ENCODE data around the gene PRKCZ. TPM values are rescaled to one million over a fixed set of nuclear protein-coding genes. Genes with fewer than 3 reads are reported as not detected.

PRKCZ gene
- total and polyA plus RNA-seq, 11 donors: 12.5 to 20.7 (median 16.5) TPM

DNA sequence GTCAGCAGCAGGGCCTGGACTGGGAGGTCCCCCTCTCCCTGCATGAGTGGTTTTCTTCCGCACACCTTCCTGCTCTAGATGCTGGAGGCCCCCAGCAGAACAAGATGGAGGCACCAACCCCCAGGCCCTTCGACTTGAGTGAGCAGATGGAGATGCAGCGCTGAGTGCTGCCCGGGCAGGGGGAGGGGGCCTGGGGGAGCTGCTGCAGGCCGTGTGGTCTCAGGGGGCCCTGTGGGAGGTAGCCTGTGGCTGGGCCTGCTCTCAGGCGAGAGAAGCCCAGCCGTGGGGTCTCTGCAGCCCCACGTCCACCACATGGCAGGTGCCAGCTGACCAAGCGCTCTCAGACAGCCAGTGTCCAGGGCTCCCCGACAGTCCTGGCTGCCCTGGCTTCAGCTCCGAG, 145.6 kb downstream of the PRKCZ start:
- Histone ChIP-seq H3K4me1 (peaks cover 0 to 67% (median 53%) of the 10 kb centered on the region in 12 donors), H3K36me3 (no peaks in the 10 kb centered on the region), H3K4me3 (peak overlapping the region in 2 of 12 donors; percentile 71 to 78), H3K27ac (peak overlapping the region; percentile 82 to 98 (median 95)), H3K27me3 (no peaks in the 10 kb centered on the region), H3K9me3 (no peaks in the 10 kb centered on the region)
- WGBS, 4 donors: 67 to 79% (median 76%) methylated on average over 4 to 11 of the region's 11 CpGs
- no peak for TF ChIP-seq POLR2A (IDR thresholded peaks at IDR 0.05)
- TF ChIP-seq, protein P1, sequence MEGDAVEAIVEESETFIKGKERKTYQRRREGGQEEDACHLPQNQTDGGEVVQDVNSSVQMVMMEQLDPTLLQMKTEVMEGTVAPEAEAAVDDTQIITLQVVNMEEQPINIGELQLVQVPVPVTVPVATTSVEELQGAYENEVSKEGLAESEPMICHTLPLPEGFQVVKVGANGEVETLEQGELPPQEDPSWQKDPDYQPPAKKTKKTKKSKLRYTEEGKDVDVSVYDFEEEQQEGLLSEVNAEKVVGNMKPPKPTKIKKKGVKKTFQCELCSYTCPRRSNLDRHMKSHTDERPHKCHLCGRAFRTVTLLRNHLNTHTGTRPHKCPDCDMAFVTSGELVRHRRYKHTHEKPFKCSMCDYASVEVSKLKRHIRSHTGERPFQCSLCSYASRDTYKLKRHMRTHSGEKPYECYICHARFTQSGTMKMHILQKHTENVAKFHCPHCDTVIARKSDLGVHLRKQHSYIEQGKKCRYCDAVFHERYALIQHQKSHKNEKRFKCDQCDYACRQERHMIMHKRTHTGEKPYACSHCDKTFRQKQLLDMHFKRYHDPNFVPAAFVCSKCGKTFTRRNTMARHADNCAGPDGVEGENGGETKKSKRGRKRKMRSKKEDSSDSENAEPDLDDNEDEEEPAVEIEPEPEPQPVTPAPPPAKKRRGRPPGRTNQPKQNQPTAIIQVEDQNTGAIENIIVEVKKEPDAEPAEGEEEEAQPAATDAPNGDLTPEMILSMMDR (IDR thresholded peaks at IDR 0.05): no peak
- DNase-seq (no peak), ATAC-seq (no peak)
- intact Hi-C loops (cut with DNase I): loop anchor here (1.0 to 10.0 kb wide), 10 partner anchors 37 to 1709 kb away; partner anchors contain the start of genes PANK4 (in 2 of the 10) and C1orf174 (in 1 of the 10)

DNA sequence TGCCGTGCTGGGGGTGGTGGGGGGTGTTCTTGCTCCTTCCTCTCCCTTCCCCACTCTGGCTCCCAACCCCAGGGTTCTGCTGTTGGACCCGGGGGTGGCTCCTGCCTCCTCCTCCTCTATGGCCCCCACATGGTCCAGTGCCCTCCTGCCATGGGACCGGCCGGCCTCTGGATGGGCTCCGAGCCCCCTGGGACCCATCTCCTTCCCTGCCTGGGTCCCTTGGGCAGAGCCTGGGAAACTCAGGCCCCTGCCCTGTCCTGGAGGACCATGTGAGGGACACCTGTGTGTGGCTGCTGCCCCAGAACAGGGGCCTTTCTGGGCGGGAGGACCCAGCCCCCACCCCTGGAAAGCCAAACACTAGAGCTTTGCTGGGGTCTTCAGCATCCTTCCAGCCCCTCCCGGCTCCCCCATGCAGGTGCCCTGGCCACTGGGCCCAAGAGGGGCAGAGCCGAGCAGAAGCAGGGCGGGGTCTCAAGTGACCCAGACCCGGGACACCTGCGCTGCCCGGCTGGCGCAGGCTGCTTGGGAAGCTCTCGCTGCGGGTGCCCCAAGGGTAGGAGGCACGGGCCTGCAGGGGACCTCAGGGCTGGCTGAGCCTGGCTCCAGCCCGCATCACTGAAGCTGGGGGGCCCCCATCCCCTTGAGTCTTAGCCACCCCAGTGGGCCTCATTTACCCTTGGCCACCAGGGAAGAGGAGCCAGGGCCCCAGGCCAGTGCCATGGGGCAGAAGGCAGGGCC, 146.9 kb downstream of the PRKCZ start:
- WGBS, 4 donors: 83 to 93% (median 90%) methylated on average over 5 to 17 of the region's 17 CpGs
- ATAC-seq (no peak), DNase-seq (peak in 1 of 5 donors; percentile 6)
- no peak overlapping the region for H3K4me3 ChIP-seq
- peaks cover 0 to 57% (median 41%) of the 10 kb centered on the region in 12 donors for H3K4me1 ChIP-seq
- no peaks in the 10 kb centered on the region for H3K9me3 ChIP-seq
- no peaks in the 10 kb centered on the region for H3K27me3 ChIP-seq
- TF ChIP-seq, protein P1 (IDR thresholded peaks at IDR 0.05): no peak
- no peak for TF ChIP-seq POLR2A (IDR thresholded peaks at IDR 0.05)
- intact Hi-C loops (cut with DNase I): loop anchor here (5.0 to 10.0 kb wide), 7 partner anchors 35 to 1708 kb away; partner anchors contain the start of genes PANK4 (in 2 of the 10) and C1orf174 (in 1 of the 10)
- H3K36me3 ChIP-seq: no peaks in the 10 kb centered on the region
- H3K27ac ChIP-seq: peak overlapping the region in 3 of 12 donors; percentile 44 to 98 (median 88)

DNA sequence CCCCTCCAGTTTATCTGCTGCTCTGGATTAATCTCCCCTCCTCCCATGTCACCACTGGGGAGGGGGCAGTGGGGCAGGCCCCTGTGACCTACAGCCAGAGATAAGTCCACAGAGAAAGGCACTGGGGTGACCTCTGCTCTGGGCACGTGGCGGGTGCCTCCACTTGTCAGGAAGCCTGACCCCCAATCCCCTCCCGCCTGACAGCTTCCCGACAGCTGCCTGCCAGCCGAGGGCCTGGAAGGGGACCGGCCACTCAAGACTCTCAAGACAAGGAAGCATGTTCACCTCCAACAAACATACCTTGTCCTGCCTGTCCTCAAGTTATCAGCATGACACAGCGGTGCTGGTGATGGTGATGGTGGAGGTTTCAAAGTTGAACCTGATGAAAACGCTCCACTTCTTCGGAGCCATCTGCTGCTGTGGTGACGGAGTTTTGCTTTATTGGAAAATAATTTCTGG, 147.5 kb downstream of the PRKCZ start:
- Histone ChIP-seq H3K9me3 (no peaks in the 10 kb centered on the region), H3K4me1 (peaks cover 0 to 51% (median 35%) of the 10 kb centered on the region in 12 donors), H3K36me3 (no peaks in the 10 kb centered on the region), H3K27me3 (no peaks in the 10 kb centered on the region), H3K27ac (peak overlapping the region in 2 of 12 donors; percentile 88 to 98), H3K4me3 (no peak overlapping the region)
- intact Hi-C loops (cut with DNase I): loop anchor here (2.0 to 10.0 kb wide), 9 partner anchors 35 to 1707 kb away; partner anchors contain the start of genes PANK4 (in 2 of the 10) and C1orf174 (in 1 of the 10)
- no peak for TF ChIP-seq POLR2A (IDR thresholded peaks at IDR 0.05)
- TF ChIP-seq, protein P1 (IDR thresholded peaks at IDR 0.05): no peak
- ATAC-seq (no peak), DNase-seq (no peak)
- WGBS, 4 donors: 75 to 81% (median 78%) methylated on average over 10 of the region's 10 CpGs

DNA sequence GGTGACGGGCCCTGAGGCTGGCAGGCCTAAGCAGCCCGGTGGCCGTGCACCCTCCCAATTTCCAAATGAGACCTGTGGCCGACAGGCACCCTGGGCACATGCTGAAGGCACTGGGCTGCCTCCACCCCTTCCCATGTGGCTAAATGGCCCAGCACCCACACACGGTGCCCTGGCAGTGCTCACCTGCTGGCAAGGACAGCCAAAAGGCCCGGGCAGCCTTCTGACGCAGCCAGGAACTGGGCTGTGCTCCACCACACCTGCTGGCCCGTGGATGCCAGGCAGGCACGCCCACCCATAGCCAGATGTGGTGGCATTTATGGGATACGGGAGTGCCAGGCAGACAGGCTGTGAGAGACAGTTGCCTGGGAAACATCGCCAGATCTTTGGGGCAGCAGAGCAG, 148.4 kb downstream of the PRKCZ start:
- Histone ChIP-seq H3K9me3 (no peaks in the 10 kb centered on the region), H3K36me3 (no peaks in the 10 kb centered on the region), H3K27ac (peak overlapping the region in 11 of 12 donors; percentile 59 to 98 (median 87)), H3K4me1 (peaks cover 0 to 48% (median 34%) of the 10 kb centered on the region in 12 donors), H3K4me3 (peak overlapping the region in 3 of 12 donors; percentile 61 to 69 (median 62)), H3K27me3 (no peaks in the 10 kb centered on the region)
- DNase-seq: no peak
- no peak for TF ChIP-seq POLR2A (IDR thresholded peaks at IDR 0.05)
- TF ChIP-seq, protein P1 (IDR thresholded peaks at IDR 0.05): no peak
- WGBS, 4 donors: 80 to 82% (median 81%) methylated on average over 11 of the region's 11 CpGs; no CpG with 5 or more reads in 1 of the 4 donors
- no peak for ATAC-seq
- intact Hi-C loops (cut with DNase I): loop anchor here (2.0 to 10.0 kb wide), 9 partner anchors 34 to 1706 kb away; partner anchors contain the start of genes PANK4 (in 2 of the 10) and C1orf174 (in 1 of the 10)

All from heart left ventricle (tissue), 16 donors.